ENCODE measurements around the gene ZMAT5.

The ZMAT5 gene

GRCh38 chr22:29780748-29781676 is 14.2 kb upstream of the ZMAT5 start (continued):
- peak; percentile 89 for TF ChIP-seq ZIC2 (tag by site-specific recombination; IDR thresholded peaks at IDR 0.05)

DNA sequence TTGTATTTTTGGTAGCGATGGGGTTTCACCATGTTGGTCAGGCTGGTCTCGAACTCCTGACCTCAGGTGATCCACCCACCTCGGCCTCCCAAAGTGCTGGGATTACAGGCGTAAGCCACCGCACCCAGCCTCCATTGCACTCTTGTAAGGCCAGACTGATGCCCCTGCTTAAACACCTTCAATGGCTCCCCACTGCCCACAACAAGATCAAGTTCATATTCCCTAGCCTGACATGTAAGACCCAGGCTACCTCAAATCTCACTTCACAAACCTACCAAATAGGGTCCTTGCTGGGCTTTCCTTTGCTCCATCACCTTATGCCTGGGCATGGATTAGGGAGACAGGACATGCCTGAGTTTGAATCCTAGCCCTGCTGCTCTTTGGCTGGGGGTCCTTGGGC is 13.4 kb upstream of the ZMAT5 start:
- POLR2A ChIA-PET = no interaction called here
- no peaks in the 10 kb centered on the region; the same call in 1 of the 2 replicates for H3K4me1 ChIP-seq (ENCODE audit: control insufficient read depth, insufficient read depth, low read length)
- CTCF ChIA-PET = interaction anchor here (0.5 kb wide), 1 partner anchor 216 kb away, joined by 3 read pairs; no protein-coding TSS in a partner anchor

DNA sequence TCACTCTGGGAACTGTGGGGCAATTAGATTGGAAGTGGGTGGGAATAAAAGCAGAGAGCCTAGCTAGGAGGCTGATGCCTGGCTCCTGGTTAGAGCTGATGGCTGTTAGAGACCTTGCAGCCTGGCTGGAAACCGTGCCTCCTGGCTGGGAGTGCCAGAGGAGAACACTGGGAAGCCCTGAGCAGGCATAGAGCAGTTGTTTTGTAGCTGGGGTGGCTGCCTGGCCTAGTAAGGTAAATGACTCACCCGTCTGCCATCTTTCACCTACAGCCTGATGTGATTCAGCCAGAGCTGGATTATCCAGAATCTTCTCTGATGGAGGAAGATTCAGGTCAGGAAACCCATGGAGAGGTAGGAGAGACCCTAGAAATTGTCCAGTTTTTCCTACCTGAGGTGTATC is 6.4 kb upstream of the ZMAT5 start:
- H3K9me3 ChIP-seq (ENCODE audit: control insufficient read depth, insufficient read depth, low read depth, low read length) = no peaks in the 10 kb centered on the region
- TF ChIP-seq, protein P1, sequence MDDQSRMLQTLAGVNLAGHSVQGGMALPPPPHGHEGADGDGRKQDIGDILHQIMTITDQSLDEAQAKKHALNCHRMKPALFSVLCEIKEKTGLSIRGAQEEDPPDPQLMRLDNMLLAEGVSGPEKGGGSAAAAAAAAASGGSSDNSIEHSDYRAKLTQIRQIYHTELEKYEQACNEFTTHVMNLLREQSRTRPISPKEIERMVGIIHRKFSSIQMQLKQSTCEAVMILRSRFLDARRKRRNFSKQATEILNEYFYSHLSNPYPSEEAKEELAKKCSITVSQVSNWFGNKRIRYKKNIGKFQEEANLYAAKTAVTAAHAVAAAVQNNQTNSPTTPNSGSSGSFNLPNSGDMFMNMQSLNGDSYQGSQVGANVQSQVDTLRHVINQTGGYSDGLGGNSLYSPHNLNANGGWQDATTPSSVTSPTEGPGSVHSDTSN (CRISPR knock-in tag; IDR thresholded peaks at IDR 0.05) = no peak
- TF ChIP-seq ZIC2 (tag by site-specific recombination; IDR thresholded peaks at IDR 0.05) (no peak), ZNF274 (IDR thresholded peaks at IDR 0.05; ENCODE audit: low read length) (no peak), ZNF274 (tag by site-specific recombination; IDR thresholded peaks at IDR 0.05; ENCODE audit: borderline replicate concordance) (no peak), ZNF140 (tag by site-specific recombination; IDR thresholded peaks at IDR 0.05) (no peak), ELK4 (IDR thresholded peaks at IDR 0.05; ENCODE audit: borderline replicate concordance, low read depth, low read length) (no peak), ZBTB20 (tag by site-specific recombination; IDR thresholded peaks at IDR 0.05) (no peak), ZSCAN23 (tag by site-specific recombination; IDR thresholded peaks at IDR 0.05) (no peak), ZNF138 (tag by site-specific recombination; IDR thresholded peaks at IDR 0.05; ENCODE audit: borderline replicate concordance) (no peak)
- CTCF ChIA-PET = interaction anchor here (0.6 to 2.9 kb wide), 12 partner anchors 8 to 981 kb away, joined by 3 to 10 read pairs (median 4); no protein-coding TSS in a partner anchor
- H3K27ac ChIP-seq (ENCODE audit: extremely low read depth, low read depth, low read length) = no peak overlapping the region
- peaks cover 11 to 30% of the 10 kb centered on the region in 2 experiments for H3K36me3 ChIP-seq (ENCODE audit: control insufficient read depth in 2 of 2, insufficient read depth in 1 of 2, low read length in 2 of 2)
- H3K4me1 ChIP-seq (ENCODE audit: control insufficient read depth, insufficient read depth, low read length) = no peaks in the 10 kb centered on the region
- POLR2A ChIA-PET = interaction anchor here (0.6 to 1.1 kb wide), 3 partner anchors 49 to 891 kb away, joined by 3 read pairs; no protein-coding TSS in a partner anchor
- no peak overlapping the region for H3K4me3 ChIP-seq (ENCODE audit: low read depth, low read length)

More for the DNA sequence above, 13.4 kb upstream of the ZMAT5 start:
- Histone ChIP-seq H3K9me3 (ENCODE audit: control insufficient read depth, insufficient read depth, low read depth, low read length) (no peaks in the 10 kb centered on the region), H3K27ac (ENCODE audit: extremely low read depth, low read depth, low read length) (no peak overlapping the region), H3K36me3 (ENCODE audit: control insufficient read depth in 2 of 2, insufficient read depth in 1 of 2, low read length in 2 of 2) (no peaks in the 10 kb centered on the region), H3K4me3 (ENCODE audit: low read depth, low read length) (no peak overlapping the region)
- no peak for TF ChIP-seq ZBTB8A (tag by site-specific recombination; IDR thresholded peaks at IDR 0.05)
- TF ChIP-seq ZNF16 (tag by site-specific recombination; IDR thresholded peaks at IDR 0.05; ENCODE audit: low read depth) = peak; percentile 60

DNA sequence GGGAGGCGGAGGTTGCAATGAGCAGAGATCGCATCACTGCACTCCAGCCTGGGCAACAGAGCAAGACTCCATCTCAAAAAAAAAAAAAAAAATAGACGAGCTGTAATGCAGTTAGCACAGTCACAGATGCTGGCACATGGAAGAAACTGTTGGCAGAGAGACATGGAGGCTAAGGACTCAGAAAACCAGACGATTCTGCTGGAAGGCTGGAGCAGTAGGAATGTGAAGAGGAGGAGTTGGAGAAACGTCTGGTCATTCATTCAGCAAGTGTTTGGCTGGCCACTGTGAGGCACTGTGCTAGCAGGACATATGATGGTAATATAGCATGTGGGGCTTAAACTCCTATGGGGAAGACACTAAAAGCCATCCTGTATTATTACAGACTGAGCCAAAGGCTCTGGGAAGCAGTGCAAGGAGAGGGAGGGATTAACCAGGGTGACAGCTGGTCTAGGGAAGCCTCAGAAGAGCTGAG is 5.4 kb upstream of the ZMAT5 start:
- Histone ChIP-seq H3K36me3 (ENCODE audit: control insufficient read depth in 2 of 2, insufficient read depth in 1 of 2, low read length in 2 of 2) (peaks cover 11 to 32% of the 10 kb centered on the region in 2 experiments), H3K27ac (ENCODE audit: extremely low read depth, low read depth, low read length) (no peak overlapping the region), H3K4me1 (ENCODE audit: control insufficient read depth, insufficient read depth, low read length) (no peaks in the 10 kb centered on the region), H3K9me3 (ENCODE audit: control insufficient read depth, insufficient read depth, low read depth, low read length) (no peaks in the 10 kb centered on the region), H3K4me3 (ENCODE audit: low read depth, low read length) (no peak overlapping the region)
- CTCF ChIA-PET = interaction anchor here (0.6 to 2.9 kb wide), 12 partner anchors 9 to 980 kb away, joined by 3 to 10 read pairs (median 4); no protein-coding TSS in a partner anchor
- POLR2A ChIA-PET = interaction anchor here (0.6 kb wide), 1 partner anchor 109 kb away, joined by 3 read pairs; no protein-coding TSS in a partner anchor
- peak; percentile 89 for TF ChIP-seq ZNF24 (tag by site-specific recombination; IDR thresholded peaks at IDR 0.05)
- TF ChIP-seq, protein P2, sequence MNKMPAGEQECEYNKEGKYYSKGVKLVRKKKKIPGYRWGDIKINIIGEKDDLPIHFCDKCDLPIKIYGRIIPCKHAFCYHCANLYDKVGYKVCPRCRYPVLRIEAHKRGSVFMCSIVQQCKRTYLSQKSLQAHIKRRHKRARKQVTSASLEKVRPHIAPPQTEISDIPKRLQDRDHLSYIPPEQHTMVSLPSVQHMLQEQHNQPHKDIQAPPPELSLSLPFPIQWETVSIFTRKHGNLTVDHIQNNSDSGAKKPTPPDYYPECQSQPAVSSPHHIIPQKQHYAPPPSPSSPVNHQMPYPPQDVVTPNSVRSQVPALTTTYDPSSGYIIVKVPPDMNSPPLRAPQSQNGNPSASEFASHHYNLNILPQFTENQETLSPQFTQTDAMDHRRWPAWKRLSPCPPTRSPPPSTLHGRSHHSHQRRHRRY (tag by site-specific recombination; IDR thresholded peaks at IDR 0.05) = no peak
- no peak for TF ChIP-seq ZNF596 (tag by site-specific recombination; IDR thresholded peaks at IDR 0.05)
- TF ChIP-seq, protein P3, sequence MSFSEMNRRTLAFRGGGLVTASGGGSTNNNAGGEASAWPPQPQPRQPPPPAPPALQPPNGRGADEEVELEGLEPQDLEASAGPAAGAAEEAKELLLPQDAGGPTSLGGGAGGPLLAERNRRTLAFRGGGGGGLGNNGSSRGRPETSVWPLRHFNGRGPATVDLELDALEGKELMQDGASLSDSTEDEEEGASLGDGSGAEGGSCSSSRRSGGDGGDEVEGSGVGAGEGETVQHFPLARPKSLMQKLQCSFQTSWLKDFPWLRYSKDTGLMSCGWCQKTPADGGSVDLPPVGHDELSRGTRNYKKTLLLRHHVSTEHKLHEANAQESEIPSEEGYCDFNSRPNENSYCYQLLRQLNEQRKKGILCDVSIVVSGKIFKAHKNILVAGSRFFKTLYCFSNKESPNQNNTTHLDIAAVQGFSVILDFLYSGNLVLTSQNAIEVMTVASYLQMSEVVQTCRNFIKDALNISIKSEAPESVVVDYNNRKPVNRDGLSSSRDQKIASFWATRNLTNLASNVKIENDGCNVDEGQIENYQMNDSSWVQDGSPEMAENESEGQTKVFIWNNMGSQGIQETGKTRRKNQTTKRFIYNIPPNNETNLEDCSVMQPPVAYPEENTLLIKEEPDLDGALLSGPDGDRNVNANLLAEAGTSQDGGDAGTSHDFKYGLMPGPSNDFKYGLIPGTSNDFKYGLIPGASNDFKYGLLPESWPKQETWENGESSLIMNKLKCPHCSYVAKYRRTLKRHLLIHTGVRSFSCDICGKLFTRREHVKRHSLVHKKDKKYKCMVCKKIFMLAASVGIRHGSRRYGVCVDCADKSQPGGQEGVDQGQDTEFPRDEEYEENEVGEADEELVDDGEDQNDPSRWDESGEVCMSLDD (tag by site-specific recombination; IDR thresholded peaks at IDR 0.05) = no peak
- no peak for TF ChIP-seq TCF7L2 (IDR thresholded peaks at IDR 0.05; ENCODE audit: borderline replicate concordance, low read depth, low read length)
- no peak for TF ChIP-seq ZNF621 (tag by site-specific recombination; IDR thresholded peaks at IDR 0.05)
- TF ChIP-seq ZNF214 (tag by site-specific recombination; IDR thresholded peaks at IDR 0.05; ENCODE audit: borderline replicate concordance) = no peak
- TF ChIP-seq ZNF266 (tag by site-specific recombination; IDR thresholded peaks at IDR 0.05; ENCODE audit: low read depth) = no peak
- TF ChIP-seq GLI2 (tag by site-specific recombination; IDR thresholded peaks at IDR 0.05; ENCODE audit: borderline replicate concordance, low read depth) = no peak
- TF ChIP-seq, protein P4, sequence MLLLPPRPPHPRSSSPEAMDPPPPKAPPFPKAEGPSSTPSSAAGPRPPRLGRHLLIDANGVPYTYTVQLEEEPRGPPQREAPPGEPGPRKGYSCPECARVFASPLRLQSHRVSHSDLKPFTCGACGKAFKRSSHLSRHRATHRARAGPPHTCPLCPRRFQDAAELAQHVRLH (tag by site-specific recombination; IDR thresholded peaks at IDR 0.05) = no peak

All from HEK293 (cell line).